Liver (tissue), 9 donors: ENCODE results near the gene RYR2. TPM values are rescaled to one million over a fixed set of nuclear protein-coding genes. Genes with fewer than 3 reads are reported as not detected.

ENCODE experiments used
- DNase-seq: peaks from one replicate; pipeline ENCODE4 v3.0.0-alpha.2; 2017; ENCODE audit warnings: low spot score
- H3K27ac ChIP-seq, 2 donors: one replicate each; pipeline ENCODE4 v1.7.0; 2013; ENCODE audit warnings: inconsistent platforms in 2 of 2, low read length in 2 of 2, control low read depth in 1 of 2, low read depth in 1 of 2, mild to moderate bottlenecking in 1 of 2
- H3K27me3 ChIP-seq, 4 donors: one replicate each; pipeline versions ENCODE4 v1.6.1 to v1.7.0; 2013; ENCODE audit warnings: low read length in 3 of 4, inconsistent platforms in 1 of 4, mild to moderate bottlenecking in 1 of 4, moderate library complexity in 1 of 4; ENCODE audit not compliant: control insufficient read depth in 4 of 4, insufficient read depth in 4 of 4
- H3K36me3 ChIP-seq, 4 donors: one replicate each; pipeline versions ENCODE4 v1.6.1 to v1.7.0; 2013; ENCODE audit warnings: low read length in 3 of 4, mild to moderate bottlenecking in 3 of 4, low read depth in 1 of 4, moderate library complexity in 1 of 4; ENCODE audit not compliant: control insufficient read depth in 4 of 4, insufficient read depth in 3 of 4
- H3K4me1 ChIP-seq, 4 donors: one replicate each; pipeline versions ENCODE4 v1.6.1 to v1.7.0; 2013; ENCODE audit warnings: low read length in 3 of 4, mild to moderate bottlenecking in 3 of 4, moderate library complexity in 1 of 4; ENCODE audit not compliant: control insufficient read depth in 4 of 4, insufficient read depth in 4 of 4
- H3K4me3 ChIP-seq, 3 donors: one replicate each; pipeline versions ENCODE4 v1.6.1 to v1.7.0; 2013; ENCODE audit warnings: low read length in 3 of 3, control low read depth in 1 of 3, low read depth in 1 of 3, mild to moderate bottlenecking in 1 of 3
- H3K9ac ChIP-seq, 2 donors: one replicate each; pipeline ENCODE4 v1.7.0; 2013; ENCODE audit warnings: low read length in 2 of 2, mild to moderate bottlenecking in 2 of 2, moderate library complexity in 2 of 2, control low read depth in 1 of 2, low read depth in 1 of 2
- H3K9me3 ChIP-seq, 4 donors: one replicate each; pipeline versions ENCODE4 v1.6.1 to v1.7.0; 2013; ENCODE audit warnings: low read length in 3 of 4; ENCODE audit not compliant: control insufficient read depth in 4 of 4
- EGR1 ChIP-seq, 2 donors: IDR thresholded peaks; 2 replicates each; pipeline ENCODE4 v1.6.1; 2016 to 2018; ENCODE audit warnings: antibody characterized with exemption in 2 of 2, low read depth in 2 of 2
- FOXA1 ChIP-seq: IDR thresholded peaks from 2 replicates; pipeline ENCODE4 v1.6.1; 2016; ENCODE audit warnings: antibody characterized with exemption
- FOXA2 ChIP-seq: IDR thresholded peaks from 2 replicates; pipeline ENCODE4 v1.6.1; 2016; ENCODE audit warnings: antibody characterized with exemption
- GABPA ChIP-seq, 2 donors: IDR thresholded peaks in 1 of 2; conservative IDR thresholded peaks in 1 of 2; 2 replicates each; pipeline ENCODE4 v1.6.1; 2016; ENCODE audit warnings: antibody characterized with exemption in 2 of 2, mild to moderate bottlenecking in 1 of 2, moderate library complexity in 1 of 2
- HNF4A ChIP-seq, 2 donors: conservative IDR thresholded peaks; 2 replicates each; pipeline ENCODE4 v1.6.1; 2016; ENCODE audit warnings: antibody characterized with exemption in 2 of 2, mild to moderate bottlenecking in 2 of 2
- HNF4G ChIP-seq: IDR thresholded peaks from 2 replicates; pipeline ENCODE4 v1.6.1; 2016; ENCODE audit warnings: antibody characterized with exemption
- JUND ChIP-seq, 2 donors: IDR thresholded peaks; 2 replicates each; pipeline ENCODE4 v1.6.1; 2016; ENCODE audit warnings: antibody characterized with exemption in 2 of 2
- NR2F2 ChIP-seq: IDR thresholded peaks from 2 replicates; pipeline ENCODE4 v1.6.1; 2016; ENCODE audit warnings: antibody characterized with exemption
- RAD21 ChIP-seq, 2 donors: IDR thresholded peaks; 2 replicates each; pipeline ENCODE4 v1.6.1; 2016; ENCODE audit warnings: antibody characterized with exemption in 2 of 2, mild to moderate bottlenecking in 2 of 2
- RXRA ChIP-seq, 2 donors: IDR thresholded peaks; 2 replicates each; pipeline ENCODE4 v1.6.1; 2017 to 2018; ENCODE audit warnings: antibody characterized with exemption in 2 of 2, mild to moderate bottlenecking in 1 of 2
- SP1 ChIP-seq: IDR thresholded peaks from 2 replicates; pipeline ENCODE4 v1.6.1; 2018; ENCODE audit warnings: antibody characterized with exemption, mild to moderate bottlenecking
- TAF1 ChIP-seq: conservative IDR thresholded peaks from 2 replicates; pipeline ENCODE4 v1.6.1; 2016; ENCODE audit warnings: antibody characterized with exemption, mild to moderate bottlenecking
- YY1 ChIP-seq: IDR thresholded peaks from 2 replicates; pipeline ENCODE4 v1.6.1; 2016; ENCODE audit warnings: antibody characterized with exemption, mild to moderate bottlenecking
- WGBS: extraction: QIAGEN DNeasy Blood & Tissue Kit; methylation state at CpG from one replicate; pipeline ENCODE4 v1.1.7; 2013; 5-methylcytosine and 5-hydroxymethylcytosine counted together
- polyA plus RNA-seq, 2 donors: library from polyadenylated mRNA; stranded (reverse) in 1 of 2; unstranded in 1 of 2; fragments of 200-250 nt in 1 of 2; fragments of >200 nt in 1 of 2; fragmentation: Nextera tagmentation in 1 of 2; extraction: Ambion mirVana in 1 of 2; gene quantifications; one replicate each; pipeline versions ENCODE4 v1.2.1 to v1.2.3, GENCODE V29; 2013 to 2015
- total RNA-seq, 2 donors: library from RNA; depleted of rRNA; stranded (reverse); fragments of >200 nt; gene quantifications; one replicate each; pipeline ENCODE4 v1.2.3, GENCODE V29; 2014
- TF ChIP-seq, protein P1 (sequence below): IDR thresholded peaks from 2 replicates; pipeline ENCODE4 v1.6.1; 2016; ENCODE audit warnings: antibody characterized with exemption
- TF ChIP-seq, protein P2 (sequence below): IDR thresholded peaks from 2 replicates; pipeline ENCODE4 v1.6.1; 2016; ENCODE audit warnings: antibody characterized with exemption, mild to moderate bottlenecking
- TF ChIP-seq, protein P3 (sequence below): fragments of 150-350 bp; IDR thresholded peaks from 2 replicates; pipeline ENCODE4 v1.5.1; 2017; ENCODE audit warnings: improper control_type of control experiment, low read depth, low read length; ENCODE audit not compliant: missing input control
- TF ChIP-seq, protein P4 (sequence below): IDR thresholded peaks from 2 replicates; pipeline ENCODE4 v1.6.1; 2016; ENCODE audit warnings: antibody characterized with exemption
- TF ChIP-seq, protein P5 (sequence below): IDR thresholded peaks from 2 replicates; pipeline ENCODE4 v1.6.1; 2016; ENCODE audit warnings: antibody characterized with exemption
- donor health status: healthy.
- donor health status: healthy.
- donor health status: healthy.
- donor health status: healthy.
- donor health status: healthy.

Gene RYR2
- total and polyA plus RNA-seq, 4 donors: 0.06 to 0.75 (median 0.31) TPM

DNA sequence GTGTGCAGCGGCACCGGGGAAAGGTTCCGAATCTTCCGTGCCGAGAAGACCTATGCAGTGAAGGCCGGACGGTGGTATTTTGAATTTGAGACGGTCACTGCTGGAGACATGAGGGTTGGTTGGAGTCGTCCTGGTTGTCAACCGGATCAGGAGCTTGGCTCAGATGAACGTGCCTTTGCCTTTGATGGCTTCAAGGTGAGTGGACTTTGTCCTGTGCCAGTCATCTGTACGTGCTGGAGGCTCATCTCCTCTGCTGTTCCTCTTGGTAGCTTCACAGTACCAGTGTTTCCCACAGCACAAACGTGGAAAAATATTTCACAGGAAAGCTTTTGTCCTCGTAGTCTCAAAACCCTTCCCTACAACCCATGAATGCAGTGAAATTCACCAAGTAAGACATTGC, 524.6 kb downstream of the RYR2 start:
- Histone ChIP-seq H3K27me3 (peaks cover 0 to 2% (median under 1%) of the 10 kb centered on the region in 4 donors), H3K4me3 (no peak overlapping the region), H3K36me3 (no peaks in the 10 kb centered on the region), H3K27ac (no peak overlapping the region), H3K9me3 (no peaks in the 10 kb centered on the region), H3K4me1 (no peaks in the 10 kb centered on the region), H3K9ac (no peak overlapping the region)
- TF ChIP-seq, protein P1, sequence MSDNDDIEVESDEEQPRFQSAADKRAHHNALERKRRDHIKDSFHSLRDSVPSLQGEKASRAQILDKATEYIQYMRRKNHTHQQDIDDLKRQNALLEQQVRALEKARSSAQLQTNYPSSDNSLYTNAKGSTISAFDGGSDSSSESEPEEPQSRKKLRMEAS: no peak
- TF ChIP-seq RXRA (IDR thresholded peaks at IDR 0.05) (no peak), NR2F2 (no peak), EGR1 (IDR thresholded peaks at IDR 0.05; ENCODE audit: low read depth in 2 of 2) (no peak), RAD21 (IDR thresholded peaks at IDR 0.05) (no peak), FOXA1 (no peak), JUND (IDR thresholded peaks at IDR 0.05) (no peak), SP1 (no peak), HNF4A (conservative IDR thresholded peaks at IDR 0.05) (no peak), FOXA2 (no peak), YY1 (no peak), HNF4G (no peak), GABPA (IDR thresholded peaks at IDR 0.05 in 1 of 2, conservative IDR thresholded peaks at IDR 0.05 in 1 of 2) (no peak), TAF1 (no peak)
- TF ChIP-seq, protein P2, sequence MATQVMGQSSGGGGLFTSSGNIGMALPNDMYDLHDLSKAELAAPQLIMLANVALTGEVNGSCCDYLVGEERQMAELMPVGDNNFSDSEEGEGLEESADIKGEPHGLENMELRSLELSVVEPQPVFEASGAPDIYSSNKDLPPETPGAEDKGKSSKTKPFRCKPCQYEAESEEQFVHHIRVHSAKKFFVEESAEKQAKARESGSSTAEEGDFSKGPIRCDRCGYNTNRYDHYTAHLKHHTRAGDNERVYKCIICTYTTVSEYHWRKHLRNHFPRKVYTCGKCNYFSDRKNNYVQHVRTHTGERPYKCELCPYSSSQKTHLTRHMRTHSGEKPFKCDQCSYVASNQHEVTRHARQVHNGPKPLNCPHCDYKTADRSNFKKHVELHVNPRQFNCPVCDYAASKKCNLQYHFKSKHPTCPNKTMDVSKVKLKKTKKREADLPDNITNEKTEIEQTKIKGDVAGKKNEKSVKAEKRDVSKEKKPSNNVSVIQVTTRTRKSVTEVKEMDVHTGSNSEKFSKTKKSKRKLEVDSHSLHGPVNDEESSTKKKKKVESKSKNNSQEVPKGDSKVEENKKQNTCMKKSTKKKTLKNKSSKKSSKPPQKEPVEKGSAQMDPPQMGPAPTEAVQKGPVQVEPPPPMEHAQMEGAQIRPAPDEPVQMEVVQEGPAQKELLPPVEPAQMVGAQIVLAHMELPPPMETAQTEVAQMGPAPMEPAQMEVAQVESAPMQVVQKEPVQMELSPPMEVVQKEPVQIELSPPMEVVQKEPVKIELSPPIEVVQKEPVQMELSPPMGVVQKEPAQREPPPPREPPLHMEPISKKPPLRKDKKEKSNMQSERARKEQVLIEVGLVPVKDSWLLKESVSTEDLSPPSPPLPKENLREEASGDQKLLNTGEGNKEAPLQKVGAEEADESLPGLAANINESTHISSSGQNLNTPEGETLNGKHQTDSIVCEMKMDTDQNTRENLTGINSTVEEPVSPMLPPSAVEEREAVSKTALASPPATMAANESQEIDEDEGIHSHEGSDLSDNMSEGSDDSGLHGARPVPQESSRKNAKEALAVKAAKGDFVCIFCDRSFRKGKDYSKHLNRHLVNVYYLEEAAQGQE: no peak
- TF ChIP-seq, protein P3, sequence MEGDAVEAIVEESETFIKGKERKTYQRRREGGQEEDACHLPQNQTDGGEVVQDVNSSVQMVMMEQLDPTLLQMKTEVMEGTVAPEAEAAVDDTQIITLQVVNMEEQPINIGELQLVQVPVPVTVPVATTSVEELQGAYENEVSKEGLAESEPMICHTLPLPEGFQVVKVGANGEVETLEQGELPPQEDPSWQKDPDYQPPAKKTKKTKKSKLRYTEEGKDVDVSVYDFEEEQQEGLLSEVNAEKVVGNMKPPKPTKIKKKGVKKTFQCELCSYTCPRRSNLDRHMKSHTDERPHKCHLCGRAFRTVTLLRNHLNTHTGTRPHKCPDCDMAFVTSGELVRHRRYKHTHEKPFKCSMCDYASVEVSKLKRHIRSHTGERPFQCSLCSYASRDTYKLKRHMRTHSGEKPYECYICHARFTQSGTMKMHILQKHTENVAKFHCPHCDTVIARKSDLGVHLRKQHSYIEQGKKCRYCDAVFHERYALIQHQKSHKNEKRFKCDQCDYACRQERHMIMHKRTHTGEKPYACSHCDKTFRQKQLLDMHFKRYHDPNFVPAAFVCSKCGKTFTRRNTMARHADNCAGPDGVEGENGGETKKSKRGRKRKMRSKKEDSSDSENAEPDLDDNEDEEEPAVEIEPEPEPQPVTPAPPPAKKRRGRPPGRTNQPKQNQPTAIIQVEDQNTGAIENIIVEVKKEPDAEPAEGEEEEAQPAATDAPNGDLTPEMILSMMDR: no peak
- TF ChIP-seq, protein P4, sequence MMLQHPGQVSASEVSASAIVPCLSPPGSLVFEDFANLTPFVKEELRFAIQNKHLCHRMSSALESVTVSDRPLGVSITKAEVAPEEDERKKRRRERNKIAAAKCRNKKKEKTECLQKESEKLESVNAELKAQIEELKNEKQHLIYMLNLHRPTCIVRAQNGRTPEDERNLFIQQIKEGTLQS: no peak
- TF ChIP-seq, protein P5, sequence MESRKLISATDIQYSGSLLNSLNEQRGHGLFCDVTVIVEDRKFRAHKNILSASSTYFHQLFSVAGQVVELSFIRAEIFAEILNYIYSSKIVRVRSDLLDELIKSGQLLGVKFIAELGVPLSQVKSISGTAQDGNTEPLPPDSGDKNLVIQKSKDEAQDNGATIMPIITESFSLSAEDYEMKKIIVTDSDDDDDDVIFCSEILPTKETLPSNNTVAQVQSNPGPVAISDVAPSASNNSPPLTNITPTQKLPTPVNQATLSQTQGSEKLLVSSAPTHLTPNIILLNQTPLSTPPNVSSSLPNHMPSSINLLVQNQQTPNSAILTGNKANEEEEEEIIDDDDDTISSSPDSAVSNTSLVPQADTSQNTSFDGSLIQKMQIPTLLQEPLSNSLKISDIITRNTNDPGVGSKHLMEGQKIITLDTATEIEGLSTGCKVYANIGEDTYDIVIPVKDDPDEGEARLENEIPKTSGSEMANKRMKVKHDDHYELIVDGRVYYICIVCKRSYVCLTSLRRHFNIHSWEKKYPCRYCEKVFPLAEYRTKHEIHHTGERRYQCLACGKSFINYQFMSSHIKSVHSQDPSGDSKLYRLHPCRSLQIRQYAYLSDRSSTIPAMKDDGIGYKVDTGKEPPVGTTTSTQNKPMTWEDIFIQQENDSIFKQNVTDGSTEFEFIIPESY: no peak
- WGBS: 76% methylated on average over 14 of the region's 14 CpGs
- no peak for DNase-seq
